BE2C (cell line): ENCODE measurements around the gene HOXB6.

ENCODE experiments used
- DNase-seq: peaks from one replicate; pipeline ENCODE4 v3.0.0-alpha.2; 2020
- H3K27me3 ChIP-seq: fragments of 250-450 bp; sonication (Bioruptor Pico); 2 replicates; pipeline ENCODE4 v1.5.1; 2020; ENCODE audit warnings: mild to moderate bottlenecking
- H3K36me3 ChIP-seq: fragments of 250-450 bp; sonication (Bioruptor Pico); 2 replicates; pipeline ENCODE4 v1.5.1; 2020; ENCODE audit warnings: mild to moderate bottlenecking
- H3K4me1 ChIP-seq: fragments of 250-450 bp; sonication (Bioruptor Pico); 2 replicates; pipeline ENCODE4 v1.5.1; 2020
- H3K4me3 ChIP-seq: 2 replicates; pipeline ENCODE4 v1.5.1; 2011; ENCODE audit warnings: low read depth, low read length
- H3K9me3 ChIP-seq: fragments of 250-450 bp; sonication (Bioruptor Pico); 2 replicates; pipeline ENCODE4 v1.5.1; 2020
- CTCF ChIP-seq: IDR thresholded peaks from 2 replicates; pipeline ENCODE4 v1.5.1; 2012; ENCODE audit warnings: mild to moderate bottlenecking, low read depth, low read length

Gene HOXB6

GRCh38 chr17:48606892-48607614 lies 2.3 kb upstream of the HOXB6 start:
- H3K27me3 ChIP-seq, result peaks cover 99% of the 10 kb centered on the region
- no peak for DNase-seq
- no peaks in the 10 kb centered on the region for H3K9me3 ChIP-seq
- H3K4me1 ChIP-seq, result no peaks in the 10 kb centered on the region
- TF ChIP-seq CTCF, result no peak
- no peaks in the 10 kb centered on the region for H3K36me3 ChIP-seq
- no peak overlapping the region for H3K4me3 ChIP-seq

GRCh38 chr17:48605991-48606891 lies 1.5 kb upstream of the HOXB6 start:
- no peak for TF ChIP-seq CTCF
- H3K4me1 ChIP-seq, result no peaks in the 10 kb centered on the region
- no peak for DNase-seq
- no peaks in the 10 kb centered on the region for H3K9me3 ChIP-seq
- H3K27me3 ChIP-seq, result peaks cover 100% of the 10 kb centered on the region
- no peaks in the 10 kb centered on the region for H3K36me3 ChIP-seq
- H3K4me3 ChIP-seq, result no peak overlapping the region

GRCh38 chr17:48605409-48605919 lies 678 bp upstream of the HOXB6 start:
- Histone ChIP-seq H3K4me1 (no peaks in the 10 kb centered on the region), H3K9me3 (no peaks in the 10 kb centered on the region), H3K4me3 (no peak overlapping the region), H3K36me3 (no peaks in the 10 kb centered on the region), H3K27me3 (peaks cover 100% of the 10 kb centered on the region)
- no peak for DNase-seq
- TF ChIP-seq CTCF, result no peak

DNA sequence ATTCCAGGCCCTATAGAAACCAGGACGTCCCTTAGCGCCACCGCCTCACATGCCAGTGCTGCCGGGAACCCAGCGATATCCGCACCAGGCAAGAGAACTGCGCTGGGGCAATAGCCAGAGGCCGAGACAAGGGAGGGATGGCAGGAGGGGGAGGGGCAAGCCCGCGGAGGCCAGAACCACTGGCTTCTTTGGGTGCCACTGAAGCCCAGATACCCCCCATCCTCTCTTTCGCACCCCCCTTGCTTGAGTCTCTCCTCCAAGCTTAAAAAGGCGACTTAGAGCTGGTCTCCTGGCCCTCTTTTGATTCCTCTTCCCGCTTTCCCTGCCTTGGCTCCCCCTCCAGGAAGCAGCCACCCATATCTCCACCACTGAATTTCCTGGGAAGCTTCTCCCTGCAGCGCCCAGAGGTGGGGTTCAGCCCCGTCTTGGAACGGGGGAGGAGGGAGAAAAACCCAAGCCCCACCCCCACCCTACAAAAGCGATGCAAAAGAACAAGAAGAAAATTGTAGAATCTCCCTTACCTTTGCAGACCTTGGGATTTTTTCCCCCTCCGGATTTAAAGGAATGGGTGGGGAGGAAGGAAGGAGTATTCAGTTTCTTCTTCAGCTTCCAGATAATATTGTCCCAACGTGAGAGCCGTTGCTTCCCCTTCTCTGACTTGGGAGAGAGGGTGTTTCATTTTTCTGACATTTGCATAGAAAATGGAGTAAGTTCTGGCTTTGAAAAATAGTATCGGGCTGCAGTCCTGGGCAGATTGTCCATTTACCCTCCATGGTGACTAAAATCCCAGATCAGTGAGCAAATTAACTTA lies 622 bp downstream of the HOXB6 start:
- no peak for DNase-seq
- no peak for TF ChIP-seq CTCF
- Histone ChIP-seq H3K4me1 (no peaks in the 10 kb centered on the region), H3K36me3 (no peaks in the 10 kb centered on the region), H3K9me3 (no peaks in the 10 kb centered on the region), H3K27me3 (peaks cover 100% of the 10 kb centered on the region), H3K4me3 (no peak overlapping the region)

DNA sequence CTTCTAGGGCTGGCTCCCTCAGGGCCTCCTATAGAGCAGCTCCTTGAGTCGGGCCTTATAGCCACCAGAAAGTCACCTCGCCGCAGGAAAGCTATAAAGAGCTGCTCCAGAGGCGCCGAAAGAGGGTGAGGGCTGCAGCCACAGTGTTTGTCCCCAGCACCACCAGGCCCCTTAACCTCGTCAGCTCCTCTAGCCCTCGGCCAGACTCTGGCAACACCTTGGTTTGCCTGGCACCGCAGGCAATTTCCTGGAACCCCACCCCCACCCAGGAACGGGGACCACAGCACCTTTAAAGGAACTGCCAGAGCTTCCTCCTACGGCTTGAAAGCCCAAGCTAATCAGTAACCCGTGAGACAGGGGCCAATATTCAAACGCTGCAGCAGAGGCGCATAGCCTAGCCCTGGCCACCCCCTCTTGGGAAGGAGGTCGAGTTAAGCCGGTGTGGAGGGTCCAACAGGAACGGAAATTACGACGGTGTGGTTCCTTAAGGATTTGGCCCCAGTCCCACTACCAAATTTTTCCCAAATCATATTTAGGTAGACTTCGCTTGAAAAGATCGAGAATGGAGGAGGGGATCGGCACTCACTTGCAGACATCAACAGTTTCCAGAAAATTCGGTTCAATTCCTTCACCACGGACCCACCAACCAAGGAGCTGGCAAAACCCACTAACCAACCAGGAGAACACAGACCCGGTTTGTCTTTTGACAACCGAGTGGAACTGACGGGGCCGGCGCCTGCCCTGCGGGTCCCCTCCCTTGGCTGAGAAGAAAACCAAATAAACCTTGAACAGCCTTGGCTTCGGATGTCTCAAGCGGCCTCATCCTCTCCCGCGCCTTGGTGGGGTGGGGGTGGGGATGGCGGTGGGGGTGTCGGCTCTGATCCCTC lies 3.0 kb downstream of the HOXB6 start:
- DNase-seq, result no peak
- H3K9me3 ChIP-seq, result no peaks in the 10 kb centered on the region
- no peak for TF ChIP-seq CTCF
- peaks cover 100% of the 10 kb centered on the region for H3K27me3 ChIP-seq
- no peaks in the 10 kb centered on the region for H3K36me3 ChIP-seq
- H3K4me3 ChIP-seq, result no peak overlapping the region
- no peaks in the 10 kb centered on the region for H3K4me1 ChIP-seq
